ENCODE measurements around the gene FMO1.
A peak's percentile ranks its signal among the peaks of the same experiment; 100 is the strongest.

The FMO1 gene

DNA sequence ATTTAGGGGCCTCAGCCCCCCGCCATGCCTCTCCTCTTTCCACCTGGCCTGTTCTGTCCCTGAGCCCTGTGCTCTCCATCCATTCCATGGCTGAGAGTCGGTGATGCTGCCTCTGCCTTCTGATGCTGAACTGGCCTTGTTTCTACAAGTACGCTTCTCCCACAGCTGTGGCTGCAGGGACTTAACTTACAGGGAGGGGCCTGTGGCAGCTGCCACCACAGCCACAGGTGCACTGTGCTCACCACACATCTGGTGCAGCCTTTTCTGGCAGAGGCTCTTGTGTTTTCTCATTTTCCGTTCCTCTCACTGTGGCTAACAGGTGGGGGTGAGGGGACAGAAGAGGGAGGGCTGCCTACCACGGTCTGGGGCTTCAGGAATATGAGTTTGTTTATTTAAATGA, 4.2 kb downstream of the FMO1 start:
- no peaks in the 10 kb centered on the region for H3K27me3 ChIP-seq (ENCODE audit: control insufficient read depth, insufficient read depth, low read length)
- no peak overlapping the region for H3K27ac ChIP-seq

DNA sequence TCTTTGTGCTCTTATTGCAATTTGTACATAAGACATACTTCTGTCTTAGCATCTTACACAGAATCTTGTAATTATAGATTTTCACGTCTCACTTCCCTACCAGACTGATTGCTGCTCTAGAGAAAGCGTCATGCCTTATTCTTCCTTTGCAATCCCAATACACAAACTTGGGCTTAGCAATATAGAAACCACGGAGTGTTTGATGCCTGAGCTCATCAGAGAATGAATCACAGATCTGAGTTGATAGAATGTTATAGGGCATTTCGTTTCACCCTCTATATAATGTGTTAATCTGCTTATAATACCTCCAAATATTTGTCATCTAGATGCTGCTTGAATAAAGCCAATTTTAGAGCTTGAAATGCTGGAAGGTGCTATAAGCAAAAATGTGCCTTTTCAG, 6.6 kb downstream of the FMO1 start:
- Histone ChIP-seq H3K9ac (no peak overlapping the region), H3K36me3 (ENCODE audit: control insufficient read depth, insufficient read depth, low read length) (no peaks in the 10 kb centered on the region), H2AFZ (no peak overlapping the region), H3K9me3 (ENCODE audit: control insufficient read depth, low read length) (no peaks in the 10 kb centered on the region), H3K79me2 (no peaks in the 10 kb centered on the region), H3K27ac (no peak overlapping the region), H3K4me3 (ENCODE audit: low read depth, low read length) (no peak overlapping the region), H3K27me3 (ENCODE audit: control insufficient read depth, insufficient read depth, low read length) (no peaks in the 10 kb centered on the region), H3K4me2 (ENCODE audit: low read length) (no peak overlapping the region), H3K4me1 (peaks cover 7% of the 10 kb centered on the region)
- TF ChIP-seq CTCF (IDR thresholded peaks at IDR 0.05): no peak

More for the DNA sequence above, 4.2 kb downstream of the FMO1 start:
- no peaks in the 10 kb centered on the region for H3K9me3 ChIP-seq (ENCODE audit: control insufficient read depth, low read length)
- H3K4me2 ChIP-seq (ENCODE audit: low read length): no peak overlapping the region
- no peak overlapping the region for H2AFZ ChIP-seq
- peaks cover 7% of the 10 kb centered on the region for H3K4me1 ChIP-seq
- H3K4me3 ChIP-seq (ENCODE audit: low read depth, low read length): no peak overlapping the region
- H3K9ac ChIP-seq: no peak overlapping the region
- TF ChIP-seq CTCF (IDR thresholded peaks at IDR 0.05): no peak
- H3K36me3 ChIP-seq (ENCODE audit: control insufficient read depth, insufficient read depth, low read length): no peaks in the 10 kb centered on the region
- no peaks in the 10 kb centered on the region for H3K79me2 ChIP-seq

DNA sequence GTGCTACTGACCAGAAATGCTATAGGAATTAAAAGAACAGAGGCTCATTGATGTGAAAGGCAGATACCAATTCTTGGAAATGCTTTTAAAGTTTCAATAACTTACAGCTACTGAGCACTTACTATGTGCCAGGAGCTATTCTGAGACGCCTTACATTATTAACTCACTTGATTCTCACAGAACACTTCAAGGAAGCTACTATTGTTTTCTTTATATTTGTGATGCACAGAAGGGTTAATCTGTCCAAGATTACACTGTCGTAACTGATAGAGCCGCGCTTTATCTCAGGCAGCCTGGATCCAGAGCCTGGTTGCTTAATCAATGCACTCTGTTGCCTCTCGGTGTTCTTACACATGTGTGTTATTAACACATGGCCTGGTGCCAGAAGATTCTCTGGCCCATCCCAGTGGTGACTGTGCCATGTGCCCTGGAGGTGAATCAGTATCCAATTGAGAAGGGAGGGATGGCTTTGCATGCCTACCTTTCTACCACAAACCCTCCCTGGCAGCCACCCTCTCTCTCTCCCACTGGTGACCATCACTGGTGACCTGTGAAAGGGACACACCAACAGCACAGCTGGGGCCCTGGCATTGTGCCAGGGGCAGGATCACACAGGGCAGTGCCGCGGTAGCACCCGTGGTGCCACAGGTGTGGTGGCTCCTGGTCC, 8.8 kb downstream of the FMO1 start:
- no peaks in the 10 kb centered on the region for H3K36me3 ChIP-seq (ENCODE audit: control insufficient read depth, insufficient read depth, low read length)
- H3K4me2 ChIP-seq (ENCODE audit: low read length): peak overlapping the region; percentile 23
- peaks cover 7% of the 10 kb centered on the region for H3K4me1 ChIP-seq
- H3K27me3 ChIP-seq (ENCODE audit: control insufficient read depth, insufficient read depth, low read length): no peaks in the 10 kb centered on the region
- H2AFZ ChIP-seq: peak overlapping the region; percentile 28
- no peak overlapping the region for H3K9ac ChIP-seq
- no peaks in the 10 kb centered on the region for H3K9me3 ChIP-seq (ENCODE audit: control insufficient read depth, low read length)
- no peak overlapping the region for H3K27ac ChIP-seq
- no peak overlapping the region for H3K4me3 ChIP-seq (ENCODE audit: low read depth, low read length)
- H3K79me2 ChIP-seq: no peaks in the 10 kb centered on the region
- no peak for TF ChIP-seq CTCF (IDR thresholded peaks at IDR 0.05)

DNA sequence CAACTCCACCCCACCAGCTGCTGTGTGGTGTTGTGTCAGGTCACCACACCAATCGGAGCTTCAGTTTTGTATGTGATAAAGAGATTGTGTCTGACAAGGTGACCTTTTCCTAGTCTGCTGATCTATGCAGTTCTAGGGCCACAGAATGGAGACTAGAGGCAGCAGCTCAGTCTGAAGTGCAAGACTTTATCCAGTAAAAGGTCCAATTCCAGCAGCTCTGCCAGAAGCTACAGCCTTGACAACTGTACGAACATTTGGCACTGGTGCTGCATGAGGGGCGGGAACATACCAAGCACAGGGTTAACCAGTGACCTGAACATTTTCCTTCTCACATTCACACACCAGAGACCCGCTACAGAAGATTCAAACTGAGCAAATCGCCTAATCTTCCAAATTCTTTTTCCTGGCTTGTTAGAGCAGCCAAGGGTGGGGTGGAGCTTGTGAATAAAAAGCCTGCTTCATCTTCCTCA, 9.3 kb downstream of the FMO1 start:
- TF ChIP-seq CTCF (IDR thresholded peaks at IDR 0.05): no peak
- Histone ChIP-seq H3K4me2 (ENCODE audit: low read length) (peak overlapping the region; percentile 23), H3K4me3 (ENCODE audit: low read depth, low read length) (no peak overlapping the region), H3K9ac (no peak overlapping the region), H3K27ac (no peak overlapping the region), H3K27me3 (ENCODE audit: control insufficient read depth, insufficient read depth, low read length) (no peaks in the 10 kb centered on the region), H3K79me2 (no peaks in the 10 kb centered on the region), H2AFZ (peak overlapping the region; percentile 28), H3K36me3 (ENCODE audit: control insufficient read depth, insufficient read depth, low read length) (no peaks in the 10 kb centered on the region), H3K9me3 (ENCODE audit: control insufficient read depth, low read length) (no peaks in the 10 kb centered on the region), H3K4me1 (peaks cover 7% of the 10 kb centered on the region)

DNA sequence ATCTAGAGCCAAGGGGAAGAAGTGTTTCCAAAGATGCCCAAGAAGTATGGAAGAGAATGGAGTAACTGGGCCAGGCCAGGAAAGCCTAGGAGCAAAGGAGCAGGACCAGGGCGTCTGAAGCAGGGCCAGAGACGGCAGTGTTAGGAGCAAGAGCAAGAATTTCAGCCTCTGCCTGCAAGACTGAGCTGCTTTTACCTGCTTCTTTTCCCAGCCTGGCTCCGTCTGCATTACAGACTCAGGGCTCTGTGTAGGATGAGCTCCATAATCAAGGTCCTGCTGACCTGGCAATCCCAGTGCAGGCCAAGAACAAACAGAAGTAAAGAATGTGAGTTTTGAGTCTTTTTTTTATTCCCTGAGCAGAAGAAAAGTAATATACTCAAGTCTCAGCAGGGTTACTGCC, 10.1 kb downstream of the FMO1 start:
- H3K9me3 ChIP-seq (ENCODE audit: control insufficient read depth, low read length): no peaks in the 10 kb centered on the region
- no peaks in the 10 kb centered on the region for H3K36me3 ChIP-seq (ENCODE audit: control insufficient read depth, insufficient read depth, low read length)
- no peaks in the 10 kb centered on the region for H3K27me3 ChIP-seq (ENCODE audit: control insufficient read depth, insufficient read depth, low read length)
- H3K27ac ChIP-seq: no peak overlapping the region
- peaks cover 7% of the 10 kb centered on the region for H3K4me1 ChIP-seq
- H3K79me2 ChIP-seq: no peaks in the 10 kb centered on the region
- no peak overlapping the region for H3K4me3 ChIP-seq (ENCODE audit: low read depth, low read length)
- H3K9ac ChIP-seq: no peak overlapping the region
- no peak overlapping the region for H3K4me2 ChIP-seq (ENCODE audit: low read length)
- TF ChIP-seq CTCF (IDR thresholded peaks at IDR 0.05): no peak
- no peak overlapping the region for H2AFZ ChIP-seq
